HK-2 (cell line): Measurements from ENCODE around the gene GGCX.

Experiments used
- DNase-seq: peaks from one replicate; pipeline ENCODE4 v3.0.0-alpha.2; 2018; ENCODE audit not compliant: unreplicated experiment

Gene GGCX

GRCh38 chr2:85541753-85542457 lies 19.4 kb downstream of the GGCX start:
- no peak for DNase-seq

GRCh38 chr2:85541262-85541661 lies 20.0 kb downstream of the GGCX start:
- no peak for DNase-seq

GRCh38 chr2:85540133-85540648 lies 21.1 kb downstream of the GGCX start:
- DNase-seq: no peak

- peak; percentile 66 for DNase-seq
These were observed 21.7 kb downstream of the GGCX start for GRCh38 chr2:85539361-85540132.

- DNase-seq: peak; percentile 96
These were observed 22.6 kb downstream of the GGCX start, which contains the start of gene MAT2A for GRCh38 chr2:85538507-85539360. MAT2A (plus strand) TSS chr2:85539168; CDS start chr2:85539288, 120 bp downstream.

- DNase-seq: peak; percentile 63
These were observed 23.4 kb downstream of the GGCX start for GRCh38 chr2:85537600-85538506.

- DNase-seq: peak; percentile 47
These were observed 24.8 kb downstream of the GGCX start for GRCh38 chr2:85536479-85536878.

GRCh38 chr2:85534881-85535280 lies 26.4 kb downstream of the GGCX start:
- no peak for DNase-seq

- DNase-seq: no peak
These were observed 27.2 kb downstream of the GGCX start for GRCh38 chr2:85534099-85534498.

GRCh38 chr2:85531589-85531988 lies 29.7 kb downstream of the GGCX start:
- DNase-seq: no peak

- no peak for DNase-seq
These were observed 31.5 kb downstream of the GGCX start for GRCh38 chr2:85529809-85530208.

- DNase-seq: no peak
These were observed 32.9 kb downstream of the GGCX start for GRCh38 chr2:85528355-85528754.

- DNase-seq: no peak
These were observed 33.5 kb downstream of the GGCX start for GRCh38 chr2:85527787-85528186.

GRCh38 chr2:85525567-85525966 lies 35.7 kb downstream of the GGCX start:
- no peak for DNase-seq

GRCh38 chr2:85525029-85525428 lies 36.3 kb downstream of the GGCX start:
- no peak for DNase-seq

- DNase-seq: no peak
These were observed 36.9 kb downstream of the GGCX start for GRCh38 chr2:85524336-85524908.

- DNase-seq: no peak
These were observed 37.4 kb downstream of the GGCX start for GRCh38 chr2:85523903-85524335.

- no peak for DNase-seq
These were observed 38.0 kb downstream of the GGCX start for GRCh38 chr2:85523062-85523902.

- DNase-seq: no peak
These were observed 39.1 kb downstream of the GGCX start for GRCh38 chr2:85522090-85522647.
